Suprapubic skin (tissue), 4 donors: Measurements from ENCODE around the gene OGDHL.

Experiments used
- EP300 ChIP-seq: sonication (generic); formaldehyde crosslinking; IDR thresholded peaks from one replicate; pipeline ENCODE4 v1.6.1; 2017; ENCODE audit warnings: antibody characterized with exemption
- POLR2A ChIP-seq, 2 donors: fragments of 450-650 bp; IDR thresholded peaks; one replicate each; pipeline ENCODE4 v1.6.1; 2017; ENCODE audit warnings: antibody characterized with exemption in 2 of 2, mild to moderate bottlenecking in 2 of 2, moderate library complexity in 2 of 2
- POLR2AphosphoS5 ChIP-seq, 3 donors: sonication (generic); formaldehyde crosslinking; IDR thresholded peaks; one replicate each; pipeline ENCODE4 v1.6.1; 2017; ENCODE audit warnings: antibody characterized with exemption in 3 of 3
- TF ChIP-seq, protein P1 (sequence below), 2 donors: fragments of 200-600 bp in 1 of 2; fragments of 450-650 bp in 1 of 2; sonication (generic) in 1 of 2; IDR thresholded peaks; one replicate each; pipeline ENCODE4 v1.5.1; 2016 to 2019; ENCODE audit warnings: antibody characterized with exemption in 2 of 2, mild to moderate bottlenecking in 1 of 2, moderate library complexity in 1 of 2

DNA sequence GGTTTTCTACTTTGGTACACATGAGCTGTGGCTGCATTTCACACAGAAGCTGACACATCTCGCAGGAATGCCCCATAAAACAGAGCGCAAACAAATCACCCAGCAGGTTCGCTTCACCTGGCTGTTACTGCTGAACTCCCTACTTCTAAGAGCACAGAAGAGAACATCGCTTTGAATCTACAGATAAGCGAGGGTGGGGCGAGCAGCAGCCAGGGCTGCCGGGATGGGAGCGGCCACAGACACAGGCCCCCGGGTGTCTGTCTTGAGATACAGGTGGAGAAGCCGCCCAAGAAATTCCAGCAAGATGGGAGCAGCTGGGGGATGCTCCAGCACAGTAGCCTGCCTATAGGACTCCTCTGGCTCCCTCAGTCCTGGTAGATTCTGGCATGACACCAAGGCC, 27.4 kb downstream of the OGDHL start:
- TF ChIP-seq, protein P1, sequence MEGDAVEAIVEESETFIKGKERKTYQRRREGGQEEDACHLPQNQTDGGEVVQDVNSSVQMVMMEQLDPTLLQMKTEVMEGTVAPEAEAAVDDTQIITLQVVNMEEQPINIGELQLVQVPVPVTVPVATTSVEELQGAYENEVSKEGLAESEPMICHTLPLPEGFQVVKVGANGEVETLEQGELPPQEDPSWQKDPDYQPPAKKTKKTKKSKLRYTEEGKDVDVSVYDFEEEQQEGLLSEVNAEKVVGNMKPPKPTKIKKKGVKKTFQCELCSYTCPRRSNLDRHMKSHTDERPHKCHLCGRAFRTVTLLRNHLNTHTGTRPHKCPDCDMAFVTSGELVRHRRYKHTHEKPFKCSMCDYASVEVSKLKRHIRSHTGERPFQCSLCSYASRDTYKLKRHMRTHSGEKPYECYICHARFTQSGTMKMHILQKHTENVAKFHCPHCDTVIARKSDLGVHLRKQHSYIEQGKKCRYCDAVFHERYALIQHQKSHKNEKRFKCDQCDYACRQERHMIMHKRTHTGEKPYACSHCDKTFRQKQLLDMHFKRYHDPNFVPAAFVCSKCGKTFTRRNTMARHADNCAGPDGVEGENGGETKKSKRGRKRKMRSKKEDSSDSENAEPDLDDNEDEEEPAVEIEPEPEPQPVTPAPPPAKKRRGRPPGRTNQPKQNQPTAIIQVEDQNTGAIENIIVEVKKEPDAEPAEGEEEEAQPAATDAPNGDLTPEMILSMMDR (IDR thresholded peaks at IDR 0.05) = no peak
- TF ChIP-seq POLR2AphosphoS5 (IDR thresholded peaks at IDR 0.05) (no peak), POLR2A (IDR thresholded peaks at IDR 0.05) (no peak), EP300 (no peak)
